Effector memory CD8-positive, alpha-beta T cell (primary cell): ENCODE data around the gene ARAF.

Source experiments
- ATAC-seq: fragments of 150-1000 bp; cut with Tn5 transposase; replicated peaks from 2 replicates; pipeline ENCODE4 v1.10.0; 2021; ENCODE audit warnings: mild to moderate bottlenecking, moderate library complexity
- DNase-seq, 3 experiments: peaks; one replicate each; pipeline ENCODE4 v3.0.0; 2021
- H3K27ac Mint-ChIP-seq, 2 donors: one replicate each; pipeline ENCODE4 v1.8.0; 2022; ENCODE audit warnings: mild to moderate bottlenecking in 2 of 2, mixed read lengths in 2 of 2, moderate library complexity in 2 of 2
- H3K27me3 Mint-ChIP-seq, 2 donors: one replicate each; pipeline ENCODE4 v1.8.0; 2022; ENCODE audit warnings: mixed read lengths in 2 of 2
- H3K36me3 Mint-ChIP-seq: one replicate; pipeline ENCODE4 v1.8.0; 2022; ENCODE audit warnings: mild to moderate bottlenecking, moderate library complexity, mixed read lengths; ENCODE audit not compliant: insufficient read depth
- H3K4me1 Mint-ChIP-seq, 2 donors: one replicate each; pipeline ENCODE4 v1.8.0; 2022; ENCODE audit warnings: low read depth in 2 of 2, mixed read lengths in 2 of 2
- H3K4me3 Mint-ChIP-seq, 2 donors: one replicate each; pipeline ENCODE4 v1.8.0; 2022; ENCODE audit warnings: mild to moderate bottlenecking in 2 of 2, mixed read lengths in 2 of 2, moderate library complexity in 2 of 2
- H3K9me3 Mint-ChIP-seq, 2 donors: one replicate each; pipeline ENCODE4 v1.8.0; 2022; ENCODE audit warnings: mixed read lengths in 2 of 2

ARAF gene

GRCh38 chrX:47543496-47543895, 17.5 kb upstream of the ARAF start:
- no peaks in the 10 kb centered on the region for H3K36me3 Mint-ChIP-seq
- no peak overlapping the region for H3K27ac Mint-ChIP-seq
- ATAC-seq (no peak), DNase-seq (no peak)
- H3K9me3 Mint-ChIP-seq, result no peaks in the 10 kb centered on the region
- H3K27me3 Mint-ChIP-seq, result no peaks in the 10 kb centered on the region
- H3K4me1 Mint-ChIP-seq, result no peaks in the 10 kb centered on the region
- H3K4me3 Mint-ChIP-seq, result peak overlapping the region in 1 of 2 donors; percentile 31

- ATAC-seq (peak; percentile 81), DNase-seq (peak; percentile 72 to 74 (median 73))
- peaks cover 14 to 20% of the 10 kb centered on the region in 2 donors for H3K4me1 Mint-ChIP-seq
These were observed 4.9 kb upstream of the ARAF start for GRCh38 chrX:47556045-47556623.

GRCh38 chrX:47558436-47558835, 2.6 kb upstream of the ARAF start:
- Mint-ChIP-seq H3K4me1 (peaks cover 28 to 31% of the 10 kb centered on the region in 2 donors), H3K27me3 (no peaks in the 10 kb centered on the region), H3K9me3 (no peaks in the 10 kb centered on the region), H3K4me3 (no peak overlapping the region), H3K27ac (no peak overlapping the region), H3K36me3 (peaks cover 31% of the 10 kb centered on the region)
- no peak for ATAC-seq
- DNase-seq, result no peak

More at GRCh38 chrX:47556045-47556623, 4.9 kb upstream of the ARAF start:
- peak overlapping the region; percentile 92 to 93 for H3K27ac Mint-ChIP-seq
- H3K9me3 Mint-ChIP-seq, result no peaks in the 10 kb centered on the region
- H3K27me3 Mint-ChIP-seq, result no peaks in the 10 kb centered on the region
- H3K4me3 Mint-ChIP-seq, result peak overlapping the region; percentile 85 to 89
- H3K36me3 Mint-ChIP-seq, result peaks cover 14% of the 10 kb centered on the region

GRCh38 chrX:47560179-47560933, 649 bp upstream of the ARAF start:
- Mint-ChIP-seq H3K4me3 (peak overlapping the region; percentile 81 to 91), H3K4me1 (peaks cover 37 to 42% of the 10 kb centered on the region in 2 donors), H3K27ac (peak overlapping the region; percentile 97 to 98), H3K36me3 (peaks cover 45% of the 10 kb centered on the region), H3K27me3 (no peaks in the 10 kb centered on the region), H3K9me3 (no peaks in the 10 kb centered on the region)
- no peak for ATAC-seq
- no peak for DNase-seq

GRCh38 chrX:47561659-47562151, 700 bp downstream of the ARAF start:
- ATAC-seq (no peak), DNase-seq (no peak)
- peak overlapping the region; percentile 97 to 98 for H3K27ac Mint-ChIP-seq
- H3K9me3 Mint-ChIP-seq, result no peaks in the 10 kb centered on the region
- peak overlapping the region; percentile 81 to 91 for H3K4me3 Mint-ChIP-seq
- peaks cover 46% of the 10 kb centered on the region for H3K36me3 Mint-ChIP-seq
- peaks cover 32% of the 10 kb centered on the region in 2 donors for H3K4me1 Mint-ChIP-seq
- H3K27me3 Mint-ChIP-seq, result no peaks in the 10 kb centered on the region

GRCh38 chrX:47562615-47563243, 1.7 kb downstream of the ARAF start:
- no peaks in the 10 kb centered on the region for H3K27me3 Mint-ChIP-seq
- H3K4me3 Mint-ChIP-seq, result peak overlapping the region; percentile 81 to 91
- peaks cover 32% of the 10 kb centered on the region in 2 donors for H3K4me1 Mint-ChIP-seq
- no peak overlapping the region for H3K27ac Mint-ChIP-seq
- no peak for ATAC-seq
- peak in 2 of 3 experiments; percentile 12 to 14 for DNase-seq
- H3K36me3 Mint-ChIP-seq, result peaks cover 55% of the 10 kb centered on the region
- no peaks in the 10 kb centered on the region for H3K9me3 Mint-ChIP-seq

- Mint-ChIP-seq H3K36me3 (peaks cover 64% of the 10 kb centered on the region), H3K27ac (peak overlapping the region in 1 of 2 donors; percentile 56), H3K9me3 (no peaks in the 10 kb centered on the region), H3K4me1 (peaks cover 32 to 33% of the 10 kb centered on the region in 2 donors), H3K27me3 (no peaks in the 10 kb centered on the region), H3K4me3 (peak overlapping the region; percentile 64 to 66)
- ATAC-seq (no peak), DNase-seq (no peak)
These were observed 2.9 kb downstream of the ARAF start for GRCh38 chrX:47563801-47564315.

GRCh38 chrX:47564438-47565085, 3.6 kb downstream of the ARAF start:
- DNase-seq, result no peak
- Mint-ChIP-seq H3K36me3 (peaks cover 71% of the 10 kb centered on the region), H3K4me3 (peak overlapping the region; percentile 62 to 64), H3K27ac (peak overlapping the region in 1 of 2 donors; percentile 56), H3K9me3 (no peaks in the 10 kb centered on the region), H3K27me3 (no peaks in the 10 kb centered on the region), H3K4me1 (peaks cover 32 to 37% of the 10 kb centered on the region in 2 donors)
- no peak for ATAC-seq

- Mint-ChIP-seq H3K27ac (no peak overlapping the region), H3K36me3 (peaks cover 77% of the 10 kb centered on the region), H3K4me3 (no peak overlapping the region), H3K27me3 (peaks cover 0 to 1% of the 10 kb centered on the region in 2 donors), H3K9me3 (no peaks in the 10 kb centered on the region), H3K4me1 (peaks cover 28 to 35% of the 10 kb centered on the region in 2 donors)
- no peak for ATAC-seq
- DNase-seq, result no peak
These were observed 5.8 kb downstream of the ARAF start for GRCh38 chrX:47566841-47567240.

- ATAC-seq, result peak; percentile 70
- no peak overlapping the region for H3K4me3 Mint-ChIP-seq
These were observed 7.8 kb downstream of the ARAF start for GRCh38 chrX:47568656-47569295.

GRCh38 chrX:47570794-47571193, 9.8 kb downstream of the ARAF start:
- peaks cover 0 to 17% of the 10 kb centered on the region in 2 donors for H3K27me3 Mint-ChIP-seq
- no peak overlapping the region for H3K4me3 Mint-ChIP-seq
- H3K36me3 Mint-ChIP-seq, result peaks cover 64% of the 10 kb centered on the region
- peak overlapping the region in 1 of 2 donors; percentile 71 for H3K27ac Mint-ChIP-seq
- H3K4me1 Mint-ChIP-seq, result peaks cover 17 to 18% of the 10 kb centered on the region in 2 donors
- no peak for DNase-seq
- no peaks in the 10 kb centered on the region for H3K9me3 Mint-ChIP-seq
- ATAC-seq, result no peak

More at GRCh38 chrX:47568656-47569295, 7.8 kb downstream of the ARAF start:
- Mint-ChIP-seq H3K9me3 (no peaks in the 10 kb centered on the region), H3K27me3 (peaks cover 0 to 17% of the 10 kb centered on the region in 2 donors), H3K4me1 (peaks cover 23 to 26% of the 10 kb centered on the region in 2 donors), H3K27ac (peak overlapping the region in 1 of 2 donors; percentile 73), H3K36me3 (peaks cover 74% of the 10 kb centered on the region)
- peak; percentile 17 to 38 (median 22) for DNase-seq

GRCh38 chrX:47571215-47571614, 10.2 kb downstream of the ARAF start:
- DNase-seq (no peak), ATAC-seq (no peak)
- Mint-ChIP-seq H3K27ac (peak overlapping the region in 1 of 2 donors; percentile 84), H3K4me1 (peaks cover 17 to 18% of the 10 kb centered on the region in 2 donors), H3K27me3 (peaks cover 0 to 17% of the 10 kb centered on the region in 2 donors), H3K4me3 (no peak overlapping the region), H3K36me3 (peaks cover 62% of the 10 kb centered on the region), H3K9me3 (no peaks in the 10 kb centered on the region)
